ENCODE results near the gene GNAS.

GNAS gene

DNA sequence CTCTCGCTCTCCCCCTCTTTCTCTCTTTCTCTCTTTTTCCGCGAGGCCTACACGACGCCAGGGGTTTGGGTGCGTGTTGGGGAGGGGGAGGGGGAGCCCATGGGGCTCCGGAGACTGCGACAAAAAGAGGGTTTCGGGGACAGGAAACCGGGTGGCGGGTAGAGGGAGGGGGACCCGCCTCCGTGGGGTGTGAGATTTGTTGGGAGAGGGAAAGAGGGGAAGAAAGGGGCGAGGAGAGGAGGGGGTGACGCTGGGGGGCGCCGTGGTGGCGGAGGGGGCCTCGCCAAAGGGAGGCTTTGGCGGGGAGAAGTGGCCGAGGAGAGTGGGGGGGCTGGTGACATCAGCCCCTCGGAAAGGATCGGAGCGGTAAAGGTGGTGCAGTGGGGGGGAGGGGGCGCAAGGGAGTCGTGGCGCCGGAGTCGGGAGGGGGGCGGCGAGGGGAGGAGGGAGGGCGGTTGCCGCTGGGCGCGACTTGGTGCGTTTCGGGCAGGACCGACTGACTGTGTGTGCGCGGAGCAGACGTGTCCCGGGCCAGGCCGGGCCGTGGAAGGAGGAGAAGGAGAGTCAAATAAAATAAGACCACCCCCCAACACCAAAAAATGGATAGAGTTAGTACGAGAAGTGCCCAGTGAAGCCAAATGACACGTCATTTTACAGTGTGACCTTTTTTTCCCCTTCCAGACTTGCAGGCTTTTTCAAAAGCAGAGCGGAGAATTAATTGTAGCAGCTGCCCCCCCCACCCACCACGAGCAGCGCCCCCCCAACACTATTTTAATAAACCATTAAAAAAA, 39.8 kb downstream of the GNAS start:
- Histone ChIP-seq H3K4me3 (ENCODE audit: low read depth, low read length) (peak overlapping the region; percentile 92), H3K9ac (ENCODE audit: low read length) (peak overlapping the region; percentile 87), H3K27ac (ENCODE audit: low read depth, low read length) (peak overlapping the region; percentile 97), H3K4me1 (ENCODE audit: control insufficient read depth, insufficient read depth, low read length) (peaks cover 42% of the 10 kb centered on the region), H3K27me3 (ENCODE audit: control insufficient read depth, insufficient read depth, low read length) (peaks cover 6% of the 10 kb centered on the region; the same call in 1 of the 2 replicates), H3K9me3 (ENCODE audit: control insufficient read depth, insufficient read depth, low read depth, low read length) (no peaks in the 10 kb centered on the region), H3K36me3 (ENCODE audit: control insufficient read depth, insufficient read depth, low read length) (peaks cover 13% of the 10 kb centered on the region)

DNA sequence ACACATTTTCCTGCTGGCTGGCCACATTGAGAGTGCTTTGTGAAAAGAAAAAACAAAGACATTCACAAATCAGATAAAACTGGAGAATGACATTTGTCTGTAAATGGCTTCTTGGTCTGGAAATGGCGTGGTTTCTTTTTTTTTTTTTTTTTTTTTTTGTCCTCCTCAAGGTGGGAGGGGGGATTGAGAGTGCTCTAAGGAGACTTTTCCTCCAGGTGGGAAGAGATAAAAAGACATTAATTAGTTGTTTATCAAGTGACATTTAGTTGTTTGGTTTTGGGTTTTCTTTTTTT, 40.4 kb downstream of the GNAS start:
- Histone ChIP-seq H3K36me3 (ENCODE audit: control insufficient read depth, insufficient read depth, low read length) (peaks cover 17% of the 10 kb centered on the region), H3K4me1 (ENCODE audit: control insufficient read depth, insufficient read depth, low read length) (peaks cover 48% of the 10 kb centered on the region), H3K9ac (ENCODE audit: low read length) (peak overlapping the region; percentile 86), H3K27ac (ENCODE audit: low read depth, low read length) (no peak overlapping the region), H3K27me3 (ENCODE audit: control insufficient read depth, insufficient read depth, low read length) (peaks cover 6% of the 10 kb centered on the region; the same call in 1 of the 2 replicates), H3K4me3 (ENCODE audit: low read depth, low read length) (peak overlapping the region; percentile 92), H3K9me3 (ENCODE audit: control insufficient read depth, insufficient read depth, low read depth, low read length) (no peaks in the 10 kb centered on the region)

DNA sequence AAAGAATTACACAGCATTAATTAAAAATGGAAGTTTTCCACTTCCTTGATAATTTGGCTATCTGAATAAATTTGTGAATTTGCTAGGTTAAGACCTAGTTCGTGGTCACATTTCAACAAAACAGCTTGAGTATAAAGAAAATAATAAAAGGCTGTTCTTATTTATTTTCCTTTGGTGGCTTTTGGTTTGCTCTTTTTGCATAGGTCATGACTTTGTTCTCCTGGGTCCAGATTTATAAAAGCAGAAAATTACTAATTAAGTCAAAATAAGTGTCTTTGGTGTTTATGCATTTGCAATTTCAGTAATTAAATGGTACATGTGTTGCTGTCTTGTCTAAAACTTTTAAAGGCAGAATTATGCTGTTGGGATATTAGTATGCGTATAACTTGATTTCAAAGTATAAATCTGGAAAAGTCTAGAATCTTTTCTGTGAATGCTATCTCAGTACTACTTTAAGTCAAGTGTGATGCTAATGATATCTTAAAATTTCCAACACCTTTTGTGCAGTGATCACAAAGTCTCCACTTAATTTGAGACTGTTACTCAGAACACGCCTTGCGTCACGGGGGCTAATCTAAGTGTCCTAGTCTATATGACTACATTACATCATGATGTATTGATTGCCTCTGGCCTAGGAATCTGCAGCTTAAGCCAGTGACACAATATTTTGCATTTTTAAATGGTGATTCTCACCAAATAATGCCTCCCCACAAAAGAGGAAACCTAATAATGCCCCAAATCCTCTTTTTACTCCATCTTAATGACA, 41.0 kb downstream of the GNAS start:
- H3K4me3 ChIP-seq (ENCODE audit: low read depth, low read length), result peak overlapping the region; percentile 92
- no peaks in the 10 kb centered on the region for H3K9me3 ChIP-seq (ENCODE audit: control insufficient read depth, insufficient read depth, low read depth, low read length)
- no peak overlapping the region for H3K27ac ChIP-seq (ENCODE audit: low read depth, low read length)
- H3K4me1 ChIP-seq (ENCODE audit: control insufficient read depth, insufficient read depth, low read length), result peaks cover 54% of the 10 kb centered on the region
- peaks cover 21% of the 10 kb centered on the region for H3K36me3 ChIP-seq (ENCODE audit: control insufficient read depth, insufficient read depth, low read length)
- H3K9ac ChIP-seq (ENCODE audit: low read length), result no peak overlapping the region
- H3K27me3 ChIP-seq (ENCODE audit: control insufficient read depth, insufficient read depth, low read length), result peaks cover 6% of the 10 kb centered on the region; the same call in 1 of the 2 replicates

DNA sequence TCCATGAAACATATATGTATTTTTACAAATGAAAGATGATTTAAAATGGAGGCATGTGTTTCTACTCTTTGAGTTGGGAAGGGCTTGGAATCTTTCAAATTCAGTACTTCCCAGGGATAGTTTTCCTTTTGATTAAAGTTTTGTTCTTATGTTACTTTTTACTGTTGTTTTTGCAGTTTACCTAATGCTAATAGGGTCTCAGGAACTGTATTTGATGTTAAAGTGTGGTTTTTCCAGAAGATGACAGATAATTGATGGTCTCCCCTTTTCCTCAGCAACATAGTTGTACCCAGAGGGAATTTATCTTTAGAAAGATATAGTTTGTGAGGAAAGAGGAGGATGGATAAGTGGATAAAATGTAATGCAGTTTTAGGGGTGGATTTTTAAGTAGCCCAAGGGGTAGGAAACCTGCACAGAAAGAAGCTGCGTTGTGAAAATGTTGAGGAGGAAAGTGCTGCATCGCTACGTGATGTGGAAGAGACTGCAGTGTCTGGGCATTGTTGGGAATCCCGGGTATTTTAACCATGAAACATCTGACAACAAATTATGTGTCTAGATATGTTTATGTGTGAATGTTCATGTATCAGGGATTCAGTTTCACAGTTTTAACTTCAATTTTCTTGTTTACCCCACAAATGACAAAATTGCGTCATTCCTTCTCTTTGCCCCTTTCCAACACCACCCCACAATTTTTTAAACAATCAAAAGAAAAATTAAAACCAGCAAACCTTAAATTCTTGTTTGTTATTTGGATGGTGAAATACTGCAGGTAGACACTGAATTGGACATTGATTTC, 42.3 kb downstream of the GNAS start:
- peaks cover 67% of the 10 kb centered on the region for H3K4me1 ChIP-seq (ENCODE audit: control insufficient read depth, insufficient read depth, low read length)
- H3K27ac ChIP-seq (ENCODE audit: low read depth, low read length), result peak overlapping the region; percentile 22
- peaks cover 34% of the 10 kb centered on the region for H3K36me3 ChIP-seq (ENCODE audit: control insufficient read depth, insufficient read depth, low read length)
- H3K9ac ChIP-seq (ENCODE audit: low read length), result peak overlapping the region; percentile 27
- H3K4me3 ChIP-seq (ENCODE audit: low read depth, low read length), result peak overlapping the region; percentile 92
- H3K27me3 ChIP-seq (ENCODE audit: control insufficient read depth, insufficient read depth, low read length), result peaks cover 6% of the 10 kb centered on the region; the same call in 1 of the 2 replicates
- no peaks in the 10 kb centered on the region for H3K9me3 ChIP-seq (ENCODE audit: control insufficient read depth, insufficient read depth, low read depth, low read length)

DNA sequence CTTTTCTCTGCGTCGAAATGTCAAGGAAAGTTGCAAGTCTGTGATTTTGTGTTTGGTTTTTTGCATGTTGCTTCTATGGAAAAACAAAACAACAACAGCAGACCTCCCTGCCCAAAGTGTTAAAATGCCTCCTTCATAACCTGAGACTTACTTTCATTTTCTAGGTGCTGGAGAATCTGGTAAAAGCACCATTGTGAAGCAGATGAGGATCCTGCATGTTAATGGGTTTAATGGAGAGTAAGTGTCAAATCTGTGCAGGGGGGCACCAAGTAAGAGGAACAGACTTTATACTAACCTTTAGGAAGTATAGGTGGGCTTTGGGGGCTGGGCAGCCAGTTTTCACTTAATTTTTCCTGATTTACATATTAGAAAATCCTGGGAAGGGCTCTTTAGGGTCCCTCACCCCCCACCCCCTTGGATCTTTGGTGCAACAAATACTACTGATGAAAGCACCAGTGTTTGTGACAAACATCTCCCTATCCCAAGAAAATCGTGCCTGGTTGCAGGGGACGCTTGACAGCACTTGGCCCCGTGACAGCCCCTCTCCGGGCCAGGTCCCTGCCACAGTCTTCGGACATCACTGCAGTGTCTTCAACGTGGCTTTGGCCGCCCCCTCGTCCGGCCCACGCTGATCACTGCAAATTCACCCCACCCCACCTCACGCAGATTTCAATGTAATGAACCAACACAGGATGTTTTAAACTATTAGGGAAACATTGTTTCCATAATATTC, 43.1 kb downstream of the GNAS start:
- Histone ChIP-seq H3K4me1 (ENCODE audit: control insufficient read depth, insufficient read depth, low read length) (peaks cover 74% of the 10 kb centered on the region), H3K9me3 (ENCODE audit: control insufficient read depth, insufficient read depth, low read depth, low read length) (no peaks in the 10 kb centered on the region), H3K27me3 (ENCODE audit: control insufficient read depth, insufficient read depth, low read length) (no peaks in the 10 kb centered on the region), H3K9ac (ENCODE audit: low read length) (peak overlapping the region; percentile 27), H3K36me3 (ENCODE audit: control insufficient read depth, insufficient read depth, low read length) (peaks cover 39% of the 10 kb centered on the region), H3K4me3 (ENCODE audit: low read depth, low read length) (peak overlapping the region; percentile 92), H3K27ac (ENCODE audit: low read depth, low read length) (peak overlapping the region; percentile 45)

DNA sequence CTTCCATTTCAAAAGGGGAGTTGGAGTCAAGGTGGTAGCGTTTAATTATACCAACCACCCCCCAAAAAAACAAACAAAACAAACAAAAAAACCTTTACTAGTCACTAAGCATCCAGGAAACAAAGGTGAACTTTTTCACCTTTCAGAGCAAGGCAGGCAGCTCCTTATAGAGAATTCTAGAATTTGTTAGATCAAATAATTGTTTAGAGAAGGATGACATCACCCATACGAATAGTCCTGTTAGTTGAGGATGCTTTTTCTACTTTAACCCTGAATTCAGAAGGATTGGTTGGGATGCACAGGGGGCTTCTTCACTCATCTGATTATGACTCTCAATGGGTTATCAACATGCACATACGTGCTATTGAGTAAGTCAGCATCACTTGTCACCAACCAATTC, 44.3 kb downstream of the GNAS start:
- peaks cover 39% of the 10 kb centered on the region for H3K36me3 ChIP-seq (ENCODE audit: control insufficient read depth, insufficient read depth, low read length)
- H3K9ac ChIP-seq (ENCODE audit: low read length), result no peak overlapping the region
- H3K4me1 ChIP-seq (ENCODE audit: control insufficient read depth, insufficient read depth, low read length), result peaks cover 81% of the 10 kb centered on the region
- no peak overlapping the region for H3K4me3 ChIP-seq (ENCODE audit: low read depth, low read length)
- no peaks in the 10 kb centered on the region for H3K27me3 ChIP-seq (ENCODE audit: control insufficient read depth, insufficient read depth, low read length)
- H3K9me3 ChIP-seq (ENCODE audit: control insufficient read depth, insufficient read depth, low read depth, low read length), result no peaks in the 10 kb centered on the region
- H3K27ac ChIP-seq (ENCODE audit: low read depth, low read length), result no peak overlapping the region

DNA sequence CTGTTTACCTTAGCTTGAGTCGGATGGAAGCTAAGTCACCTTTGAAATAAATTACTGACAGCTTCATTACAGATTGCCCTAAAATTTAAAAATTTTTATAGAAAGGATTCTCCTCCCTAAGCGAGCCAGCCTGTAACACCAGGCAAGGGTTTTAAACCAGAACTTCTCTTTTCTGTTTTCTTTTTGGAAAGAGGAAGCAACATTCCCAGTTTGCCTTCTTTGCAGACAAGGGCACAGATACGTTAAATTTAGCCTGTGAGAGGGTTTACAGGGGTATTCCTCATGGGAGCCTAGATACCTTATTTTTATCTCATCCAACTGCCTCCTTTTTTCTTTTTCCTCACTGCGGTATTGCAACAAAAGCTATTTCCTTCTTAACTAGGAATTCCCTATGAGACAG, 45.0 kb downstream of the GNAS start:
- H3K9me3 ChIP-seq (ENCODE audit: control insufficient read depth, insufficient read depth, low read depth, low read length), result no peaks in the 10 kb centered on the region
- no peak overlapping the region for H3K9ac ChIP-seq (ENCODE audit: low read length)
- H3K27ac ChIP-seq (ENCODE audit: low read depth, low read length), result no peak overlapping the region
- H3K36me3 ChIP-seq (ENCODE audit: control insufficient read depth, insufficient read depth, low read length), result peaks cover 46% of the 10 kb centered on the region
- no peaks in the 10 kb centered on the region for H3K27me3 ChIP-seq (ENCODE audit: control insufficient read depth, insufficient read depth, low read length)
- H3K4me1 ChIP-seq (ENCODE audit: control insufficient read depth, insufficient read depth, low read length), result peaks cover 81% of the 10 kb centered on the region
- no peak overlapping the region for H3K4me3 ChIP-seq (ENCODE audit: low read depth, low read length)

DNA sequence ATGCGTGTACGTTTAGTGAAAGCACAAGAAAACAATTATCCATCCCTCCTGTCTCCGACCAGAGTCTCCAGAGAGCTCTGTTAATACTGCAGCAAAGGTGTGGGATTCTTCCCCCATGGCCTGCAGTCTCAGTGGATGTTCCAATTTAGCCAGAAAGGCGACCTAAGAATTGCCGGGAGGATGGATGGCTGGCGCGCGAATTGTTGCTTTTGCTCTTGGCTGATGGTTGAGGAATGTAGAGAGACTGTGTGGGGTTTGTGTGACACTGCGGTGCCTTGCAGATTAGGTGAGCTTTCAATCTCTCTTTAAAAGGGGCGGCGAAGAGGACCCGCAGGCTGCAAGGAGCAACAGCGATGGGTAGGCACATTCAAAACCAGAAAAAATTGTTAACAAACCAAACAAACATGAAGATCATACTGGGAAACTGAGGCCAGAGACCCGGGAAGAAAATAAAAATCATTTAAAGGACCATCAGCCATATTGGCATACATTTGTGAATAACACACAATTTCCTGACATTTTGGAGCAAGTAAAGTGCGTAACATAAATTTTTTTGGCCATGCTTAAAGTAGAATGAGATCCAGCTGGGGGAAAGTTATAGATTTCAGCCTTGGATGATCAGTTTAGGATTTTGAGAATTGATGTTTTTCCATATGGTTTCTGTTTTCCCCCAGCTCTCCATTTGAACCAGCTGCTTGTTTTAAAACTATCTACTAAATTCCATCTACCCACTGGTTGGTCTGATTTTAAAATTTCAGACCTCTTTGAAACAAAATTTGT, 46.3 kb downstream of the GNAS start:
- peaks cover 57% of the 10 kb centered on the region for H3K36me3 ChIP-seq (ENCODE audit: control insufficient read depth, insufficient read depth, low read length)
- H3K4me1 ChIP-seq (ENCODE audit: control insufficient read depth, insufficient read depth, low read length), result peaks cover 74% of the 10 kb centered on the region
- no peak overlapping the region for H3K27ac ChIP-seq (ENCODE audit: low read depth, low read length)
- no peak overlapping the region for H3K9ac ChIP-seq (ENCODE audit: low read length)
- no peak overlapping the region for H3K4me3 ChIP-seq (ENCODE audit: low read depth, low read length)
- H3K9me3 ChIP-seq (ENCODE audit: control insufficient read depth, insufficient read depth, low read depth, low read length), result no peaks in the 10 kb centered on the region
- no peaks in the 10 kb centered on the region for H3K27me3 ChIP-seq (ENCODE audit: control insufficient read depth, insufficient read depth, low read length)

DNA sequence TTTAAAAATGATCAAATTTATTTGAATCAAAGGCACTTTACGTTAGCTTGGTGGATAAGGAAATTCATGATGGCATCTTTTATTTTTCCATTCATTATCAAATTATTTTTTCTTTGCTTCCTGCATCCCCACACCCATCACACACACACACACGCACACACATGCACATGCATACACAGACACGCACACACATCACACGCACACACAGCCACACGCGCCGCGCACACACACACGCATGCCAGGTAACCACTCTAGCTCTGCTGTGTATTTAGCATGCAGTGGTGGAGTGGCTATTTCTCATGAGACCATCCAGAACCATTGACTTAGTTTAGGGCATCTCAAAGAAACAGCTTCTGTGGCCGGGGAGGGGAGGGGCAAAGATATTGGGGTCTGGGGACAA, 47.0 kb downstream of the GNAS start:
- Histone ChIP-seq H3K4me1 (ENCODE audit: control insufficient read depth, insufficient read depth, low read length) (peaks cover 67% of the 10 kb centered on the region), H3K4me3 (ENCODE audit: low read depth, low read length) (no peak overlapping the region), H3K27me3 (ENCODE audit: control insufficient read depth, insufficient read depth, low read length) (no peaks in the 10 kb centered on the region), H3K9me3 (ENCODE audit: control insufficient read depth, insufficient read depth, low read depth, low read length) (no peaks in the 10 kb centered on the region), H3K9ac (ENCODE audit: low read length) (no peak overlapping the region), H3K27ac (ENCODE audit: low read depth, low read length) (no peak overlapping the region), H3K36me3 (ENCODE audit: control insufficient read depth, insufficient read depth, low read length) (peaks cover 64% of the 10 kb centered on the region)

DNA sequence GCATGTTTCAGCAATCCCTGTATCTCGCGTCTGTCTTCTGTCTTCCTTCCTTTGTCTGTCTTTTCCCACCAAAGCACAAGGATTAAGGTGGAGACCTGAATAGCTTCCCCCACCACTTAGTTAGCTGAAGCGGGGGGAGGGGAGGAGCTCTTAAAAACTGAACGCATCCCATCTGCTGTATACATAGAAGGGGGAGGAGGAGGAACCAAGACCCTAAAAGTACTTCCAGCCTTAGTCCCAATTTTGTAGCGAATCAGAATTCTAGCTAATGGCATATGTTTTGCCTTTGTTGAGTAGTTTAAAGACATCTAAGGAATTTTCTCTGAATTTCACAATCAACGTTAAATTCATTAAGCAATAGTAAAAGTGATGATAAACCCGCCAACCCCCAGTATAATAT, 47.9 kb downstream of the GNAS start:
- H3K4me1 ChIP-seq (ENCODE audit: control insufficient read depth, insufficient read depth, low read length), result peaks cover 58% of the 10 kb centered on the region
- peaks cover 73% of the 10 kb centered on the region for H3K36me3 ChIP-seq (ENCODE audit: control insufficient read depth, insufficient read depth, low read length)
- no peak overlapping the region for H3K27ac ChIP-seq (ENCODE audit: low read depth, low read length)
- no peaks in the 10 kb centered on the region for H3K27me3 ChIP-seq (ENCODE audit: control insufficient read depth, insufficient read depth, low read length)
- H3K9me3 ChIP-seq (ENCODE audit: control insufficient read depth, insufficient read depth, low read depth, low read length), result no peaks in the 10 kb centered on the region
- no peak overlapping the region for H3K9ac ChIP-seq (ENCODE audit: low read length)
- peak overlapping the region; percentile 30; the same call in 1 of the 2 replicates for H3K4me3 ChIP-seq (ENCODE audit: low read depth, low read length)
